Mammary epithelial cell (primary cell): Measurements from ENCODE around the gene SNX12.

Source experiments
- CTCF ChIP-seq, 2 donors: IDR thresholded peaks in 1 of 2; conservative IDR thresholded peaks in 1 of 2; 2 replicates each; pipeline ENCODE4 v1.5.1; 2011 to 2012; ENCODE audit warnings: inconsistent platforms in 2 of 2, low read length in 2 of 2, mild to moderate bottlenecking in 2 of 2, control low read depth in 1 of 2, low read depth in 1 of 2; ENCODE audit not compliant: insufficient read depth in 1 of 2; ENCODE audit errors: extremely low read depth in 1 of 2
- EZH2 ChIP-seq: IDR thresholded peaks from 2 replicates; pipeline ENCODE4 v1.6.1; 2012; ENCODE audit warnings: low read length, inconsistent platforms, borderline replicate concordance

- TF ChIP-seq CTCF (conservative IDR thresholded peaks at IDR 0.05 in 1 of 2, IDR thresholded peaks at IDR 0.05 in 1 of 2; ENCODE audit: extremely low read depth in 1 of 2, insufficient read depth in 1 of 2, low read depth in 1 of 2, low read length in 2 of 2): no peak
- no peak for TF ChIP-seq EZH2
These were observed 39.7 kb upstream of the SNX12 start for GRCh38 chrX:71107762-71108360.
